Heart right ventricle (tissue), 16 donors: Measurements from ENCODE around the gene RARS2. TPM values are rescaled to one million over a fixed set of nuclear protein-coding genes. Genes with fewer than 3 reads are reported as not detected.

Experiments
- ATAC-seq, 8 donors: fragments of 200-7000 bp; cut with Tn5 transposase; one replicate each; pipeline ENCODE4 v1.9.1; 2020; ENCODE audit warnings: mild to moderate bottlenecking in 8 of 8, moderate library complexity in 8 of 8, moderate number of reproducible peaks in 1 of 8
- DNase-seq, 2 donors: peaks; one replicate each; pipeline ENCODE4 v3.0.0-alpha.2; 2020
- H3K27ac ChIP-seq, 10 donors: fragments of 200-600 bp; sonication (generic) in 2 of 10; one replicate each; pipeline versions ENCODE4 v1.5.0 to v1.8.0; 2020 to 2022; ENCODE audit warnings: mild to moderate bottlenecking in 3 of 10
- H3K27me3 ChIP-seq, 7 donors: fragments of 200-600 bp; one replicate each; pipeline ENCODE4 v1.8.0; 2021 to 2022; ENCODE audit warnings: mild to moderate bottlenecking in 2 of 7
- H3K36me3 ChIP-seq, 9 donors: fragments of 200-600 bp; sonication (generic) in 1 of 9; one replicate each; pipeline versions ENCODE4 v1.5.0 to v1.8.0; 2020 to 2022; ENCODE audit warnings: mild to moderate bottlenecking in 2 of 9
- H3K4me1 ChIP-seq, 9 donors: fragments of 200-600 bp; sonication (generic) in 1 of 9; one replicate each; pipeline versions ENCODE4 v1.5.0 to v1.8.0; 2020 to 2022; ENCODE audit warnings: mild to moderate bottlenecking in 4 of 9
- H3K4me3 ChIP-seq, 10 donors: fragments of 200-600 bp; sonication (generic) in 2 of 10; one replicate each; pipeline versions ENCODE4 v1.5.0 to v1.8.0; 2020 to 2022; ENCODE audit warnings: mild to moderate bottlenecking in 7 of 10, moderate library complexity in 2 of 10
- H3K9me3 ChIP-seq, 11 donors: fragments of 200-600 bp in 10 of 11; sonication (generic) in 2 of 11; one replicate each; pipeline versions ENCODE4 v1.5.0 to v1.8.0; 2013 to 2022; ENCODE audit warnings: mild to moderate bottlenecking in 2 of 11, control low read depth in 1 of 11, moderate library complexity in 1 of 11
- CTCF ChIP-seq, 9 donors: fragments of 200-600 bp; sonication (generic) in 2 of 9; IDR thresholded peaks; one replicate each; pipeline versions ENCODE4 v1.5.0 to v1.8.0; 2021 to 2022; ENCODE audit warnings: antibody characterized with exemption in 9 of 9, mild to moderate bottlenecking in 5 of 9, moderate library complexity in 1 of 9
- WGBS, 2 donors: extraction: QIAGEN DNeasy Blood & Tissue Kit; methylation state at CpG; one replicate each; pipeline ENCODE4 v1.1.7; 2013; ENCODE audit warnings: inconsistent platforms in 1 of 2; 5-methylcytosine and 5-hydroxymethylcytosine counted together
- intact Hi-C, 10 donors: fragments of 100-400 bp; cut with DNase I; formaldehyde crosslinking; loops; one replicate each; pipeline versions ENCODE4 v1.11.1 to v1.14.2; 2022
- long read RNA-seq, 3 donors: library from polyadenylated mRNA; unstranded; transcript quantifications; one replicate each; pipeline ENCODE4 v2.0.0, GENCODE V29; 2020 to 2021
- polyA plus RNA-seq, 2 donors: library from polyadenylated mRNA; stranded (reverse); fragments of 200-250 nt; gene quantifications; one replicate each; pipeline ENCODE4 v1.2.3, GENCODE V29; 2013
- total RNA-seq, 10 donors: library from RNA; stranded (reverse); fragmentation: NEBNext Ultra II Directional in 3 of 10; extraction: Animal tissue kit (Norgen Biotek cat#: 25700) in 3 of 10; gene quantifications; one replicate each; pipeline versions ENCODE4 v1.2.1 to v1.2.4, GENCODE V29; 2021 to 2023
- donor health status: Arrhythmogenic right ventricular cardiomyopathy.
- donor health status: ischemic (EF 13 %, LVEDD 7.1; RV severe dilation, severe dysfunction).
- donor health status: healthy with polysubstance abuse.
- donor health status: DM: no; HTN: yes; CAD: no.
- donor health status: DM: no; HTN: no; CAD: no.
- donor health status: ischemic (EF 25% LVEDD 6.9; RV normal size, moderate dysfunction).
- donor health status: ischemic (EF 25% LVEDD 5.7; RV mildly dilated, moderate dysfunction).
- donor health status: healthy.
- donor health status: DM: yes; HTN: yes; CAD: no.
- donor health status: Ischemic cardiomyopathy.
- donor health status: ischemic (EF 35%, LVEDD 5.7; RV mildly dilated, moderate dysfunction).
- donor health status: nonischemic (EF 11% LVEDD 7.7; RV severe dilation, severe dysfunction).
- donor health status: DM: yes; HTN: yes; CAD: no.
- donor health status: PGD.
- donor health status: ischemic (EF 29% LVEDD 5.4; RV normal size, mild dysfunction).
- donor health status: nonischemic (EF 23%, LVEDD 6.1; RV moderate dilation, normal function).

Gene RARS2
- total RNA-seq (10 to 100 TPM; 18.3 to 26.1 (median 20.3) TPM), polyA plus RNA-seq (10 to 100 TPM; 12.1 to 19.1 TPM)
- long read RNA-seq, donor 1, transcript RARS2-201 (20 exons, 1,818 nt), result major isoform, 22 of 54 reads
- long read RNA-seq, donor 1, partial matches to known transcripts, result 5 of 54 reads
- long read RNA-seq, donor 1, other reads (novel, unspliced or antisense), result 27 of 54 reads
- long read RNA-seq, donor 2, transcript RARS2-201 (20 exons, 1,818 nt), result major isoform, 24 of 68 reads
- long read RNA-seq, donor 2, partial matches to known transcripts, result 6 of 68 reads
- long read RNA-seq, donor 2, other reads (novel, unspliced or antisense), result 38 of 68 reads
- long read RNA-seq, donor 3, transcript RARS2-201 (20 exons, 1,818 nt), result major isoform, 74 of 165 reads
- long read RNA-seq, donor 3, partial matches to known transcripts, result 6 of 165 reads
- long read RNA-seq, donor 3, other reads (novel, unspliced or antisense), result 85 of 165 reads

GRCh38 chr6:87589693-87590416, at the start of gene RARS2, which contains the start of gene ORC3:
Gene RARS2 (minus strand): TSS chr6:87589987. CDS start chr6:87589957, 30 bp downstream.
Gene ORC3 (plus strand): TSS chr6:87590135. CDS start chr6:87590169, 34 bp downstream.
- Histone ChIP-seq H3K9me3 (no peaks in the 10 kb centered on the region), H3K27me3 (no peaks in the 10 kb centered on the region), H3K36me3 (peaks cover 0 to 25% (median 6%) of the 10 kb centered on the region in 9 donors), H3K4me1 (peaks cover 2 to 47% (median 37%) of the 10 kb centered on the region in 9 donors), H3K4me3 (peak within 1 kb of the TSS; percentile 64 to 94 (median 83)), H3K27ac (peak within 1 kb of the TSS; percentile 19 to 90 (median 79))
- DNase-seq (peak; percentile 96 to 97), ATAC-seq (peak; percentile 100)
- 0 to 1% methylated on average over 49 of the region's 49 CpGs for WGBS, 2 donors
- intact Hi-C loops, result loop anchor here in 5 of 10 donors (2.0 to 10.0 kb wide), 5 partner anchors 48 to 183 kb away; partner anchors contain the start of genes AKIRIN2 (in 4 of the 5) and CFAP206 (in 1 of the 5)
- TF ChIP-seq CTCF (IDR thresholded peaks at IDR 0.05), result peak in 1 of 9 donors; percentile 12

GRCh38 chr6:87639373-87639772, 49.6 kb upstream of the RARS2 start:
- ATAC-seq (no peak), DNase-seq (no peak)
- 100% methylated on average over 4 of the region's 4 CpGs for WGBS, 2 donors
- no peak overlapping the region for H3K4me3 ChIP-seq
- H3K4me1 ChIP-seq, result no peaks in the 10 kb centered on the region
- no peak for TF ChIP-seq CTCF (IDR thresholded peaks at IDR 0.05)
- no peaks in the 10 kb centered on the region for H3K27me3 ChIP-seq
- H3K27ac ChIP-seq, result no peak overlapping the region
- intact Hi-C loops, result no loop called here
- no peaks in the 10 kb centered on the region for H3K9me3 ChIP-seq
- H3K36me3 ChIP-seq, result peaks cover 0 to 79% (median 7%) of the 10 kb centered on the region in 9 donors

GRCh38 chr6:87637106-87637505, 47.3 kb upstream of the RARS2 start:
- no peaks in the 10 kb centered on the region for H3K4me1 ChIP-seq
- no peaks in the 10 kb centered on the region for H3K9me3 ChIP-seq
- H3K27ac ChIP-seq, result no peak overlapping the region
- DNase-seq (no peak), ATAC-seq (no peak)
- WGBS, 2 donors, result 96 to 100% methylated on average over 1 of the region's 1 CpG
- no peak overlapping the region for H3K4me3 ChIP-seq
- peaks cover 0 to 93% (median 7%) of the 10 kb centered on the region in 9 donors for H3K36me3 ChIP-seq
- intact Hi-C loops, result no loop called here
- no peaks in the 10 kb centered on the region for H3K27me3 ChIP-seq
- TF ChIP-seq CTCF (IDR thresholded peaks at IDR 0.05), result no peak

GRCh38 chr6:87636315-87636714, 46.5 kb upstream of the RARS2 start:
- H3K4me1 ChIP-seq, result no peaks in the 10 kb centered on the region
- ATAC-seq (no peak), DNase-seq (no peak)
- H3K27ac ChIP-seq, result no peak overlapping the region
- peaks cover 0 to 94% (median 7%) of the 10 kb centered on the region in 9 donors for H3K36me3 ChIP-seq
- H3K4me3 ChIP-seq, result no peak overlapping the region
- no peak for TF ChIP-seq CTCF (IDR thresholded peaks at IDR 0.05)
- intact Hi-C loops, result no loop called here
- H3K27me3 ChIP-seq, result no peaks in the 10 kb centered on the region
- H3K9me3 ChIP-seq, result no peaks in the 10 kb centered on the region
- WGBS, 2 donors, result 63 to 68% methylated on average over 1 of the region's 1 CpG
